HG03457 (cell line): ENCODE measurements around the gene CIC.

Source experiments
- ATAC-seq: cut with Tn5 transposase; IDR thresholded peaks from one replicate; pipeline ENCODE4 v1.9.1; 2021; ENCODE audit warnings: moderate number of reproducible peaks; ENCODE audit not compliant: unreplicated experiment

Gene CIC

DNA sequence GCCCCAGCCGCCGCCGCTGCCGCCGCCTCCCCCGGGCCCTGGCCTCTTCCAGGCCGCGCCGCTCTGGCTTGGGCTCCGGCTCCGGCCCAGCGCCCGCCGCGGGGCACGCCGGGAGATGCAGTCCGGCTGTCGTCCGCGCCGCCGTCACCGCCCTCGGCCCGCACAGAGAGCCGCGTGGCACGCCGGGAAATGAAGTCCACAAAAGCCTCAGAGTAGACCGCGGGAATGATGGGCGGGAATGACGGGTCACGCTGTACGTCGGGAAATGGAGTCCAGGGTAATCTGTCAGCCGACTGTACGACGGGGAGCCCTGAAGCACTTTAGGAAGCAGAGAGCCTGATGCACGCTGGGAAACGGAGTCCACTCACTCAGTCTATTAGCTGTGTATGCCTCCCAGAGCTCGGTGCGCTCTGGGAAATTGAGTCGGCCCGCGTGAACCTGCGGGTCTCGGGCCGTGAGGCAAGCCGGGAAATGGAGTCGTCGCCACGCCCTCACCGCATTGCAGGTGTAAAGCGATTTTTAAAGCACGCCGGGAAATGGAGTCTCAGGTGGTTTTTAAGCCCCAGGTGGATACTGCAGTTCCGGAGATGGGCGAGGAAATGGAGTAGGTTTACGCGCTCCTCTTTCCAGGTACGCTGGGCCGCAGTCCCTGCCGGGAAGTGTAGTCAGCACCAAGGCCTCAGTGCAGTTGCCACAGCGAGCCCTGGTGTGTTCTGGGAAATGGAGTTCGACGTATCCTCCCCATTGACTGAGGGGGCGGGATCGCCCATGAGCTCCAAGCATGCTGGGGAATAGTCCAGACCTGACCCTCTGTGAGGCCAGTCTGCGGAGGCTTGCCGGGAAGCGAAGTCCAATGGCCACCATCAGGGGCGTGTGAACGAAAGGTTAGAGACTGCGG is 26.3 kb upstream of the CIC start, which contains the start of gene GSK3A:
Gene GSK3A, minus strand, starts transcription at position 91 of the 898 bp plus-strand sequence. CDS start 137 bp downstream, outside the sequence.
- peak; percentile 53 for ATAC-seq

DNA sequence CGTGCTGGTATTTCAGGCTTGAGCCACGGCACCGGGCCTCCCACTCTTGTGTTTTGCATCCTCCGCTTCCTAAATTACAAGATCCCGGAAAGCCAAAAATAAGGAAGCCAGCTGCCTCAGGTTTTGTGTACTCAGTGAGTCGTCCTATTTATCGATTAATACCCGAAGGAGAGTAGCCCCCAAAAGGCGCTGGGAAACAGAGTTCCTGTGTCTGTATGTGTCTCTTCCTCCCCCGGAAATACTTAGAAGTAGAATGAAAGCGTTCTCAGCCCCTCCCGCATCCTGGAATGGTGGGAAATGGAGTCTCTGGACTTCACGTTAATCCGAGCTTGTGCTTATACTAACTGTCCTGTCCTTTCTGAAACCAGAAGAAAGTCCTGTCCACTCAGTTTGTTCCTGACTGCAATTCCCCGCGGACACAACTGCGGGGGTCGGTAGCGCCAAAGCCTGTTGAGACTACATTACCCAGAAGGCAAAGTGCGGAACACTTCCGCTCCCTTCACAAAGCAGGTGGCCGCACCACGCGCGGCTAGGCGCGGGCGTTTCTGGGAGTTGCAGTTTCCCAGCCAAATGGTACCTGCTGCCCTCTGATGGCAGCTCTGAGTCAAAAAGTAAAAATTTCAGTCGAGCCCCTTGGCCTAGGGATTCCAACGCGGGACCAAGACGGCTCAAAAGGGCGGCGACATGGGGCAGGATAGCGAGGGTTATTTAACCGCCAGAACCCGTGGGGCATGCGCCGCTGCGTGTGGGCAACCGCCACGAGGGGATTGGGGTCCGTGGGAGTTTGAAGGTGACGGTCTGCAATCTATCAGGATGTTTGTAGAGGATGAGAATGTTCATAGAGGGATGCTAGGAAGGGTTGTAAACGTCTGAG is 24.5 kb upstream of the CIC start:
- ATAC-seq = no peak

DNA sequence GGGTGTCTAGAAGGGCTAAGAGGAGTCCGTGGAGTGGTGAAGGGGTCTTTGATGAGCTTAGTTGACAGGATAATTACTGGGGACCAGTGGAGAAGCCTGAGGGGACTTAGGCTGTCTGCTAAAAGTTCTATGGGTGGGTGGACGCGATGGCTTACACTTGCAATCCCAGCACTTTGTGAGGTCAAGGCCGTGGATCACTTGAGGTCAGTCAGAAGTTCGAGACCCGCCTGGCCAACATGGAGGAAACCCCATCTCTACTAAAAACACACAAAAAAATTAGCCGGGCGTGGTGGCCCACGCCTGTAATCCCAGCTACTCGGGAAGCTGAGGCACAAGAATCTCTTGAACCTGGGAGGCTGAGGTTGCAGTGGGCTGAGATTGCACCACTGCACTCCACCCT is 23.8 kb upstream of the CIC start:
- no peak for ATAC-seq

DNA sequence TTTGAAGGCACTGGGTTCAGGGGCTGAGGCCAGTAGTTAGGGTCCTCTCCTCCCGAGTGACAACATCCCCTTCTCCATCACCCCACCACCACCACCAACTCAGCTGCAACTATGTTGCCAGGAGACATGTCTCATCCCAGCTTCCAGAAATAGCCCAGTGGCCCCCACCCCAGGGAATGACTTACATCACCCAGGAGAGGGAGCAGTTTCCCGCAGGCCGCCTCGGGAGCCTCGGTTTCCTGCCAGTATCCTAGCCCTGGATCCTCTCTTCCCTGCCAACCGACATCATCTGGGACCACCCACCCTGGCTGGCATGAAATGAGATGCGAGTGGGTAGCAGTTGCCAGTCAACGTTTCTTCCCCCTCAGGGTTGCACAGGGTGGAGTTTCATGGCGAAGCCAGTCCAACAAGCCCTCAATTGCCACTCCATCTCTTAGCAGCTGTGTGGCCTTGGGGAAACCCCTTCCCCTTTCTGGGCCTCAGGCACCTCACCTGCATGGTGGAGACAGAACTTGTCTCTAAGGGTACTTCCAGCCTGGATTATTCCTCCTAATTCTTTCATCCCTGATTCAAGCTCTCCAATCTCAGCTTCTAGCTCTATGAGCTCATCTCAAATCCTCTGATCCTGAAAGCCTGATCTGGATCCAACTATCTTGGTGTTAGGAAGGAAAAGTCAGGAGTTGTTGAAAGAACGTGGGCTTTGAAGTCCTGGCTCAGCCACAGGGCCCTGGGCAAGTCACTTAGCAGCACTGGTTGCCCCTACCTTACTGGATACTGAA is 22.7 kb upstream of the CIC start:
- no peak for ATAC-seq

DNA sequence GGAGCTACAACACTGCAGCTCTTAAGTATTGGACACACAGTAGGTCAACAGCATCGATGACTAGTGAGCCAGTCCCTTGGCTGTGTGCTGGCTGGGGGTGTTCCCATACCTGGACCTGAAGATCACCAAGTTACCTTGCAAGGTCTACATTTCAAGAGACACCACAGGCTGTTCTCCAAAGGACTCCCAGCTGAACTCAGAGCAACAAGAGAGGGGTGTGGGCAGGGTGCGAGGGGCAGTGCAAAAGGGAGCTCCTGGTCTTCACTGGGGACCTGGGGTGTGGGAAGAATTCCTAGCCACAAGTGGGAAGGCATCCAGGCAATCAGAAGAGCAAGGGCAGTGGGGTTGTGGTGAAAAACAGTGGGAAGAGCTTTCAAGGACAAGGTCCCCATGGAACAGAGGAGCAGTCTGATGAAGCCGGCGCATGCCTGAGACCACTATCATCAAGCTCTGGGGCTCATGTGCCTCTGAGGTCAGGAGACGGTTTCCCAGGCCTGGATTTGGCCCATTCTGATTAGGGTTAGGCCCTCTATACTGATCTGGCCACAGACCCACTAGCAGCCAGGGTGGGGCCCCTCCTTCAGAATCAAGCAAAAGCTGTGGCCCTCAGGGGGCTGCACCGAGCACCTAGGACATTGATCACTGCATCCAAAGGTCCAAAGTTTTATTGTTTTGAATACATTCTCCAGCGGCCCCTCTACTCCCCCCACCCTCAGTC is 22.0 kb upstream of the CIC start:
- no peak for ATAC-seq

GRCh38 chr19:42247640-42248199 is 21.3 kb upstream of the CIC start:
- no peak for ATAC-seq

- ATAC-seq = no peak
Observed at GRCh38 chr19:42248270-42249148, 20.5 kb upstream of the CIC start.

DNA sequence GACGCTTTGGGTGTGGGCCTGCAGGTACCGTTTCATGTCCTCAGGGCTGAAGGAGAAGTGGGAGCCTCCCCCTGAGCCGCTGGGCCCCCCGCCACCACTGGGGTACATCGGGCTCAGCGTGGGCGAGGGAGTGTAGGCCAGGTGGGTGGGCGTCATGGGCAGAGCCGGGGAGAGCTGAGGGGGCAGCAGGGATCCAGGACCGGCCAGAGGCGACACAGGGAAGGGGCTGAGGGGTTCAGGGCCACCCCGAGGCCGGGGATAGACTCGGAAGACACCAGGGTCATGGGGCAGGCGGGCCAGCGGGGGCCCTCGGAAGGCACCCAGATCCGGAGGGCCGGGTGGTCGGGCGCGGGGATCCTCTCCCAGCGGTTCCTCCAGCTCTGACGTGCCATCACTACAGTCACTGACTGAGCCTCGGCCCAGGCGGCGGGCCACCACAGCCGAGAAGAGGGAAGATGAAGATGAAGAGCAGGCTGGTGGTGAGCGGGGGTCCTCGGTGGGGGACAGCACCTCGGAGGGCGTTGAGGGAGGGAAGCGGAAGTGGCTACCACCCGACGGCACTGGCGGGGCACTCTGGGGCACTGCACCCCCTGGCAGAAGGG is 19.8 kb upstream of the CIC start:
- ATAC-seq = no peak

- no peak for ATAC-seq
Observed at GRCh38 chr19:42249769-42250168, 19.3 kb upstream of the CIC start.

- ATAC-seq = no peak
Observed at GRCh38 chr19:42250183-42250665, 18.8 kb upstream of the CIC start.

GRCh38 chr19:42250666-42251531 is 18.2 kb upstream of the CIC start:
- ATAC-seq = no peak

GRCh38 chr19:42251572-42252358 is 17.3 kb upstream of the CIC start:
- ATAC-seq = no peak

DNA sequence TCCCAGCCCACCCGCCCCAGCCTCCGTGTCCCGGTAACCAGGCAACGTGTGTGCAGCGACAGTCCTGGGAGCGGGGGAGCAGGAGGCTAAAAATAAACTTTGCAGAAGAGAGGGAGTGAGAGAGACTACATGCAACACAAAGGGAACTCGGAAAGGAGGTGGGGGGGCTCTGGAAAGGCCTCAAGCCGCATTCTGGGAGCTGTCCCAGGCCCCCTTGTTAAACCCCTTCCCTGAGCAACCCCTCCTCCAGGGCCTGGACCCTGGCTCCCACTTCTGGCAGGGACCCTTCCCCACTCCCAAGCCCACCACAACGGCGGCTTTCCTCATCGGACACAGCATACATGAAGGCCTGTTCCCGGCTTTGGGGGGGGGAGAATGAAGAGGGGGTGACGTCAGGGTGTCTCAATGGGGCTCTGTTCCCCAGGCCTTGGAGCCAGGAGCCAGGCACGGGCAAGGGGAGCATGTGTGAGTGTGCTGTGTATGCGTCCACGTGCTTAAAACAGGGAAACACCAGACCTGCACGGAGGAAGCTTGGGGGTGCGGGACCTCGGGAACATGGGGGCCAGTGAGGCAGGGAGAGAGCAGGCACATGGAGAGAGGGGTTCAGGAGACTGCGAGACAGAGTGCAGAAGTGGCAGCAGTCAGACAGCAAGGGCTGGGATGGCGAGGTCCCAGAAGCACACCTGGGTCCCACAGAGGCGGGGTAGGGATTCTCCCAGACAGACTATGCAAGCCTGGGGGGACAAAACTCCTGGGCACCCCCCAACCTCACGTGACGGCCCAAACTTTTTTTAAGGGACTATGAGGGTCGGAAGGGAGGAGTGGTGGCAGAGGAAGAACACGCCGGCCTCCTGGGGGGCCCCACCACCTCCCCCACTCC is 16.4 kb upstream of the CIC start:
- ATAC-seq = no peak

DNA sequence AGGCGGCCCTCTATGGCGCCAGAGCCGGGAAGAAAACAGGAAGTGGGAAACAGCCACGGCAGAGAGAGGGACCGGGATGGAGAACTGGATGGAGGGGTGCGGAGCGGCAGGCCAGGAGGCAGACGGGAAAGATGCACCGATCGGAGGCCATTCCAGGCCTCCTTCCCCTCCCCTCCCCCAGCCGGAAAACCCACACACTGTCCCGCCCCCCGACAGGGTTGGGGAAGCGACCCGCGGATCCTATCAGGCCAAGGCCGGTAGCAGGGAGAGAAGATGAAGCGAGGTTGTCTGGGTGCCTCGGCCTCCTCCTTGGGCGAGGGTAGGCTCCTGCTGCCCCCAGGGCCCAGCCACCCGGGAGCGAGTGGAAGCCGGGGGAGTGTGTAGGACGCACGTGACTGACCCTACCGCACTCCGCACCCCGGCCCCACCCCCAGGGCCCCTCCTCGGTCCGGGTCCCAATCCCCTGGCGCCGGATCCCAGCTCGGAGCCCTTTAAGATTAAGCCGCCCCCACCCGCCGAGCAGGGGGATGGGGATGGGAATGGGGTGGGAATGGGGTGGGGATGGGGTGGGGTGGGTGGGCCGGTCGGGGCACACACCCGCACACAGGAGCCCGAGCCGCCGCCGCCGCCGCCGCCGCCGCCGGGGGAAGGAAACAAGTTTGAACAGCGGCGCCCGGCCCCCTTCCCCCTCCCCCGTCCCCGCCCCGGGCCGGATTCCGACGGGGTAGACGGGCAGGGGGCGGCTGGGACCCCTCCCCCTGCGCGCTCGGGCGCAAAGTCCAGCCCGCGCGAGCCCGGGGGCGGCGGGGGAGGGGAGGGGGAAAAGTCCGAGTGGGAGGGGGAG is 15.6 kb upstream of the CIC start:
- no peak for ATAC-seq
